Right hindlimb (tissue), 1 donor: ENCODE measurements around the gene FAM204A.

Experiments used
- DNase-seq: peaks from one replicate; pipeline ENCODE4 v3.0.0-alpha.2; 2018

FAM204A gene

DNA sequence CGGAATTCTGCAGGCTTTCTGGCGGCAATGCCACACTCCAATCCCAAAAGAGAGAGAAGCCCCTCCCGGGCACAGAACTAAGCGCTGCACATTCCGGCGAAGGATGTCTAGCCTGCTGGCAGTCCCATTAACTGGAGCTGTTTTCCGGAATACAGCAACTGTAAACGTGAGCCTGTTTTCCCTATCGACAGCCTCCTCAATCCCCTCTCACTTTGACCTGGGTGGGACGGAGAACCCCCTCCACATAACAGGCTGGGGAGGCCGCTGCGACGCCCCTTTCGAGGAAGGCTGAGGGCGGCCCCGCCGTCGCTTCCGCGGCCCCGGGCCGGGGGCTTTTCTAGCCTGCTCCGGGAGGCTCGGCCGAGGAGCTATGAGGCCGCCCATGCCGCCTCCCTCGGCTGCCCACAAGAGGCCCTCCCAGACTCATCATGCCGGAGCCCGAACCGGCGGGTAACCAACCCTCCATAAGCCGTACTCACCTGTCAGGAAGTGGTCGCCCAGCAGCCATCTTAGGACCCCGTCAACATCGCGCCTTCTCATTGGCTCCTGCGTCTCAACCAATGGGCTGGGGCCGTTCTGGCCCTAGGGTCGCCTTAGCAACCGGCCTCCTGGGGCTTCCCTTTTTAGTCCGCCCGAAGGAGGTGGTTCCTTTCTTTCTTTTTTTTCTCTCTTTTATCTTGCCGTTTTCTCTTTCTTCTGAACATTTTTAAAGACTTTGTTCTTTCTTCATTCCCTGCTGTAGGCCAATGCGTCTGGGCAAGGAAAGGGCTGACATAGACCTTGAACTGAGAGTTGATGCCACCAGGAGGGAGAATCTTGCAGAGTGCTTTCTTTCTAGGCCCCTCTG is at the start of gene FAM204A:
FAM204A (minus strand) TSS at position 534 of the 847 bp plus-strand sequence. CDS start 5,909 bp downstream, outside the sequence.
- peak; percentile 96 for DNase-seq

DNA sequence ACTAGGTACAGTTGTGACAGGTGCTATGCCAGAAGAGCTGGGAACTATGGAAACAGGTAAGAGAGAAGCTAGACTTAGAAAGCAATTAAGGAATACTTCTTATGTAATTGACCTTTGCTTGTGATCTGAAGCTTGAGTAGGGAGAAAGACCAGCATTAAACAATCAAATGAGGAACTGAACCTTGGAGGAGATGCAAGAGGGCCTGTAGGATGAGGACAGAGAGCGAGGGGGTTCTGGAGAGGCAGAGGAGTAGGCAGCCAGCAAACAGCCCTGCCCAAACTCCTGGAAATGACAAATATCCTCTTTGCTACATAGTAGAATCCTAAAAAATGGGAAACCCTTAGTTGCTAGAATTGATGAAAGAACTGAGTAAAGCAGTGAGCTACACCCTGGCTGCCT is 41.6 kb upstream of the FAM204A start:
- no peak for DNase-seq

DNA sequence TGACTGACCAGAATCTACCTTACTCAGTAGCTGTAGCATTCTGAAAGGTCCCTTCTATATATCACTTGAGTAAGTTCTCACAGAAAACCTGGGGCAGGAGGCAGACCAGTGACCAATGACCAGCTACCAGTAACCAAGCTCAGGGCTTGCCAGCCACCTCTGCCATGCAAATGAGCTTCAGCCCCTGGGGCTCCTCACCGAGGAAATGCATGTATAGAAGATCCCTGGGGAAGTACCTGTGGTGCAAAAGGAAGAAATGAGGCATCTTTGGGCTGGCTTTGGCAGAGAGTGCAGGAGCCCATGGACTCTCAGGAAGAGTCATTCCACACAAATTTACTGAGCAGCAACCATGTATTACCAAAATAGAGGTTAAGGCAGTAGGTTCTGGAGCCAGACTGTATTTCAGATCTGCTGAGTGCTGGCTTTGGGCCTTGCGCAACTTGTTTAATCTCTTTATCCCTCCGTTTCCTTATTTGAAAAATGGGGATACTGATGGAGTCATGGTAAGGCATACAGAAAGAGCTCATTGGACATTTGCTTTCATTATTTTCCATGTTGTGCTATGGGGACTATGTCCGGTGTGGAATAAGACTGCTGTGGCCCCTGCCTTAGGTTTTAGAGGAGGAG is 41.1 kb upstream of the FAM204A start:
- no peak for DNase-seq

DNA sequence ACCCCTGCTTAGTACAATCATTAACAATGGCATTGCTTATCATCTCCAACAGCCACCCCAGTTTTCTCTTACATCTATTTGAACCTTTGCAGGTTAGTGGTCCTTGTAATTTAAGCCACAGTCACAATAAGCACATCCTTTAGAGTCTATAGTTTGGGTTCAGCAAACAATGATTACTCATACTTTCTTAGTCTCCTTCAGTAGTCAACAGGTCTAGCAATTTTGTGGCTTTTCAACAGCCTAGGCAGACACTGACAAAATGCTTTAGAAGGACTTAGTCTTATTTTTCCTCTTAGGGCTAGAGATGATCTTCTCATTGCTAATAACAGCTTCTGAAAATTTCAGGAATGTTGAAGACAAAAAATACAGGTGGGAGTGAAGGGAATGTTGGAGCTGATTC is 32.3 kb upstream of the FAM204A start:
- DNase-seq = no peak

DNA sequence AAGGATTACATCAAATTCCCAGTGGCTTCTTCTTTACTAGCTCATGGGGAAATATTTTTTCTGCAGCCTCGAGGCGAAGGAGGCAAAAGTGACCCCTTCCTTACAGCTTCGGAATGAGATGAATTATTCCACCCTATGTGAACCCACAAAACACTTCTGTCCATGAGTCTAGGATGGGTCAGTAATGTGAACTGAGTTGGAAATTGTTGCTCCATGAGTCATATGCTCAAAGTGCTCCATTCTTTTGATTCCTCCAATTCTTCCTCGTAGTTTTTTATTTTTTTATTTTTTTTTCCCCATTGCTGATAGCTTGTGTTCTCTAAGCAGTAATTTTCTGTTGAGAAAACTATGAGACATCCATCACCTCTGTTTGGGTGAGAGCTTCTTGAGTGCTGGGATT is 31.7 kb upstream of the FAM204A start:
- DNase-seq = no peak

DNA sequence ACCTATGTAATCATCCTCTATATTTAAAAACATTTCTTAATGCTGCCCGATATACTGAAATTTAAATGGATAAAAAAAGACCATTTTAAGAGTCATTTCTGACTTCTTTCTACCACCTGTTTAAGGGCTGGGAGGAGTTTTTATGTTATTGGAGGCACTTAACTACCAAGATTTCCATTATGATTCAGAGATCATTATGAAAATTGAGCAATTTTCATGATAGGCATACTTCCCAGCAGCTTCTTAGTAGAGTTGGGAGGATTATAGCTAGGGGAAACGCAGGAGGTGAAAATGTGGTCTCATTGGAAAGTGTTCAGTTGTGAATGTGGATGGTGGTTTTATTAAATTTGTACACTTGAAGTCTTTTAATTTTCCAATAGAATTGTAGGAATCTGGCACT is 28.4 kb upstream of the FAM204A start:
- DNase-seq = no peak

DNA sequence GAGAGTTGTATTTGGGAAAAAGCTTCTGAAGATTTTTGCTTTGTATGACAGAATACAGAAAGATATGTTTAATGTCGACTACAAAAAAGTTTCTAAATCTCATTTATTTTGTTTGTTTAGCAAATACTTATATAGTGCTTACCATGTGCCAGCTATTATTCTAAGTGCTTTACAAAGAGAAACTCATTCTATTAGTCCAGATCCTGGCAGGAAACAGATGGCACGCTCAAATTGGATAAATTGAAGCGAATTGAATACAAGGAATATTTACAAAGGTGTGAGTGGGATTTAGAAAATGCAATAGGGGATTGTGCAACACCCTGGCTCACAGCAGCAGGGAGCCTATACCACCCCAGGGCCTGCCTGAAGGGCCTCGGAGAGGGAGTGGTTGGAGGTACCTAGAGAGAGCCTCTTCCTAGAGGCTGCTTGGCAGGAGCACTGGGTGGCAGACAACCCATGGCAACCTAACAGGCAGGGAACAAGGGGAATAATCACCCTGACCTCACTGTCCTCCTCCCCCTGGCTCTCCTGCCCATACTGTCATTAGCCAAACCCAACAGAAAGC is 27.6 kb upstream of the FAM204A start:
- no peak for DNase-seq

DNA sequence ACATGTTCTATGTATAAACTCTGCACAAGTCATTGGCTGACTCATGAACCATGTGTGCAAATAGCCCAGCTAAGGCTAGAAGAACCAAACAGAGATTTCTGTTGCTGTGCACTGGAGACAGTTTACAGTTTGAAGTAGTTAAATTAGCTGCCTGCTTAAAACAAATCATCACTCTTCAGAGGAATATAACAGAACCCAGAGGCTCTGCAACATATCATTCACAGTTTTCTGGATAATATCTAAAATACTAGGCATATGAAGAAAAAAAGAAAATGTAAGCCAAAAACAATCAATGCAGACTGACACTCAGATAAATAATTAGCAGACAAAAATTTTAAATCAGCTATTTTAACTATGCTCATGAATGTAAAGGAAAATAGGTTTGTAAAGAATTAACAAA is 23.6 kb upstream of the FAM204A start:
- no peak for DNase-seq

DNA sequence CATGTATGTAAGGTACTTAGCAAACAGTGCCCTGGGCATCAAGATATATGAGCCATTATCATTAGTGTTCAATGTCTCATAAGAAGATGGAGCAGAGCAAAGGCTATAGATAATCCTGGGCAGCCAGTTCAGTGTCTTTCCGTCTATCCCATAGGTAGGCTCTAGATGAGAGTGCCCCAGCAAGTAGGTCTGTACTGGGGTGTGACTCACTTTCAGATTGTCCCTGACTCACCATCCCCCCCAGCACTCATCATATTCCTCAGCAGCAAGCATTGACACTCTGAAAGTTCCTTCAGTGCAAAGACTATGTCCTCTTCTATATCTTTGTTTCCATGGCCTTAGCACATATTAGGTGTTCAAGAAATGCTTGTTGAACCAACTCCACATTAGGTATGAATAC is 20.0 kb upstream of the FAM204A start:
- DNase-seq = no peak

DNA sequence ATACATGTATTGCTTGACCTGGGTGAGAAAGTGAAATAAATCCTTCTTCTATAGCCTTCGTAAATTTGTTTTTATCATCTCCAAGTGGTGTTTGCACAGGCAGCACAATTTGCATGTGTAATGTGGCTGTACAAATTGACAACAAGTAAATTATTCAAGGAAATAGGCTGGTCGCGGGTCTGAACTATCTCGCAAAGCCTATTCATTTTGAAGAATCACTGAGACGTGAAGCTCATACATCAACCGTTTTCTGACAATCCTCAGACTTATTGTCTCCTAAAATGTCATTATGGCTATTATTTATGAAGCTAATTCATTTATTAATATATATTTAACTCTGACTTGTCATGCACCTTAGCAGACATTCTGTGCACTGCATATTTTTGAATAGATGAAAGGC is 16.2 kb upstream of the FAM204A start:
- DNase-seq = no peak

DNA sequence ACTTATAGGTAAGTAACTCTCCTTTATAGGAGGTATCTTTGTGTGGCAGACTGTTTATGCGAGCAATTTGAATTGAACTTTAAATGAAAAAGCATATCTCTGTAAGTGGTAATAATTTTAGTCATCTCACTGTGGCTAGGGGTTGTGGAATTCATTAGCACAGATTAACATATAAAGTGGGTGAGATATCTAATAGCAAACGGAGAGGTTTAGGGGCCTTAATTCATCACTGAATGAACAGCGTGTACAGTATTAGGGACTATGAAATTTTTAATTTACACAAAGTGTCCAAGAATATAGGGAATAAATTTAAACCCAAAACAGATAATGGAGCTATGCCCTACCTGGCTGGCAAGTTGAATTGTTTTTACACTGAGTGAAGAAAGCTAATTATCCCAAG is 15.7 kb upstream of the FAM204A start:
- no peak for DNase-seq

DNA sequence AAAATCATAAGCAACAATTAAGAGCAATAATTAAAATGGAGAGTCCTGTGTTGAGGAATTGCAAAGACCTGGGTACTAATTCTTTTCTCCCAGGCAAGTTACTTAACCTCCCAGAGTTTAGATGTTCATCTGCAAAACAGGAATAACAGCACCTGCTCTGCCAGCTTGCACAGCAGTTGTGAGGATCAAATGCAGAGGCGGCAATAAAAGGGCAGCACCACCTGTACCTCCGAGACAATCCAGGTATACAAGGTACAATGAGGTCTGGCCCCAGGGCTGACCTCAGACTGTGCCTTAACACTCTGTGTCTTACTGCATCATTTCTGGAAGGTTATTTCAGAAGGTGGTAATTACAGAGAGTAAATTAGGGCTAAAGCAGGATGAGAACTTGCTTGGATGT is 14.5 kb upstream of the FAM204A start:
- no peak for DNase-seq

DNA sequence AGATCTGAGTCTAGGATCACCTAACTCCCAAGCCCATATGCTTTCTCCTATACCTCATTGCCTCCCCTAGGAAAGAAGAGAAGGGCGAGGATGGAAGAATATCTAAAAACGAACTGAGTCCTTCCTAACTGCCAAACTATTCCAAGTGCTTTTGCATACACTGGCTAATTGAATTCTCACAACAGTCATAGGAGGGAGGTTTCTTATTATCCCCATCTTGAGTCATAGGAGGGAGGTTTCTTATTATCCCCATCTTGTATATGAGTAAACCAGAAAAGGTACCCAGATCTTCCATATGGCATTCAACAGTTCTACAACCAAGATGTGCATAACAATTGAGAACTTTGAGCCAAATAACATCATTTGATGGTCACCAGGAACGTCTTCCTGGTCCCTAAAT is 13.1 kb upstream of the FAM204A start:
- no peak for DNase-seq

DNA sequence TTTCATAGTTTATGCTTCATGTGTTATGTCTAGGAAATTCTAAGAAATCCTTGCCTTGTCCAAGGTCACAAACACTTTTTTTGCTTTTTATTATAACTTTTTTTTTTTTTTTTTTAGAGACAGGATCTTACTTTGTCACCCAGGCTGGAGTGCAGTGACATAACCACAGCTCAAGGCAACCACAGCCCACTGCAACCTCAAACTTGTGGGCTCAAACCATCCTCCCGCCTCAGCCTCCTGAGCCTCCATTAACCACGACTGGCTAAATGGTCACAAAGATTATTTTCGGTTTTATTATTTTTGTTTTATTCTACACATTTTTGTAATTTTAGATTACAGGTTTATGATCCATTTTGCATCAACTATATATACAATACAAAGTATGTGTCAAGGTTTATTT is 7.1 kb upstream of the FAM204A start:
- no peak for DNase-seq

DNA sequence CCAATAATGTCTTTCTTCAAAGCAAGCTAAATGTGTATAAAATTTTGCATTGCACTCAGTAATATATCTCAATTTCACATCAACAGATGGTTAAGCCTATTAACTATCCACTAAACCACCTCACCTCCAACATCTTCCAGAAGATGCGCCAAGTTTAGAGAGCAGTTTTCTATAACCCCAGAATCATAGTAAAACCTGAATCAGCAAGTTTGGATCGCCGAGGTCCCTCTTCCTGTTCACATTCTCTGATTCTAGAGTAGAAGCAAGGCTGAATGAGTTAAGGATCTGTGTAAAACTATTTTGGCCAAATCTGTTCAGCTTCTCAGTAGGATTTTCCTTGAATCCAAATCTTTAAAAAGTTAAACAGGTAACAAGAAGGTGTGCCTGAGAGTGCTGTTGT is 1.4 kb upstream of the FAM204A start:
- no peak for DNase-seq

DNA sequence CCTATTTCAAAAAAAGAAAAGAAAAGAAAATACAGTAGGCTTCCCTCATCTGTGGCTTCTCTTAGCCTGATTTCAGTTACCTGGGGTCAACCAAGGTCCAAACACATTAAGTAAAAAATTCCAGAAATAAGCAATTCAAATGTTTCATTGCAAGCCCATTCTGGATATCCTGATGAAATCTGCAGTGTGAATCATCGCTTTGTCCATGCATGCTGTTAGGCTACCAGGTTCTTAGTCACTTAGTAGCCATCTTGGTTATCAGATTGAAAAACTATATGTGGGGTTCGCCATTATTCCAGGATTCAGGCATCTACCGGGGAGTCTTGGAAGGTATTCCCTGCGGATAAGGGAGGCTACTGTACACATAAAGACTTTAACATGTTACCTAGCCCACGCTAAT is 991 bp upstream of the FAM204A start:
- no peak for DNase-seq

DNA sequence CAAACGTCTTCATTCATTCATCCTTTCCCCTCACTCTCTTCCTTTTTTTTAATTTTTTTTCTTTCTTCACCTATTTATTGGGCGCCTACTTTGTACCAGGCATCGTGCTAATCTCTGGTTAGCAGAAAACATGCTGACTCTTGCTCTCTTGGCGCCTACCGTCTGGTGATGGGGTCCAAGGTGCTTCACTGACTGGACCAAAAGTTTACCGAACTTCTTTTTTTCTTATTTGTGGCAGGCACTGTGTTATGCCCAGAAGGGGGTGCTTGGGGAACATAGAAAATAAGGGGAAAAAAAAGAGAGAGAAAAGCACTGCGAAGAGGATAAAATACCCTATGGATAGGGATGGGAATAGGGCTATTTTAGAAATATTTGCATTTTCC is 505 bp upstream of the FAM204A start:
- no peak for DNase-seq

DNA sequence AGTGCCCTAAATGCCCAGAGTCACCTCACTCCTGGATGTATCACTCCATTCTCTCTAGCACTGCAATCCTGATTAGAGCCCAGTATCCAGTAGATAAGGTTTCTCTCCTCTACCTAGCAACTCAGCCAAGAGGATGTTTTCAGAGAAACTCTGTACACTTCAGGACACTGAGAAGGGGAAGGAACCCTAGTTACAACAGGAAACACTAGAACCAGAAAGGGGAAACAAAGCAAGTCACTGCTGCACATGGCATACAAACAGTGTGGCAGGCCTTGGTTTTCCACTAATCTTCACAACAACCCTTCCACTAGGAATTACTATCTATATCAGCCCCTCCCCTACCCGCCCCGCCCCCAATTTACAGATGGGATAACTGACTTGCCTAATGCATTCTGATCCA is 1.6 kb downstream of the FAM204A start:
- DNase-seq = no peak

DNA sequence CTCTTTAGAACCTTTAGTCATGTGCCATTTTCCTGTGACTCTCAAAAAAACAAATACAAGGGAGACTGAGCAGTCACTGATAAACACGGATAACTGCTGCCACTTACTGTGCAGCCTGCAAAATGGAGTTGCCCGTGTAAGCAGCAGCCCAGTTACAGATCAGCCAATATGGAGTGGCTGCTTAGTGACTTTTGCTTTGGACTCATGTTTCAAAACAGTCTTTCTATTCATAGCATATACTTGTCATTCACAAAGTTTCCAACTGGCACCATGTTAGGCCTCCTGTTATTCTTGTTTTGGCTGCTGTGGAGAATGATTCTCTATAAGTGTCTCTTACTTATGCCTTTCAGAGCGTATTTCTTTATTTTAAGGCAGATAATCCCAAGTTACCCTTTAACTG is 3.0 kb downstream of the FAM204A start:
- DNase-seq = no peak

DNA sequence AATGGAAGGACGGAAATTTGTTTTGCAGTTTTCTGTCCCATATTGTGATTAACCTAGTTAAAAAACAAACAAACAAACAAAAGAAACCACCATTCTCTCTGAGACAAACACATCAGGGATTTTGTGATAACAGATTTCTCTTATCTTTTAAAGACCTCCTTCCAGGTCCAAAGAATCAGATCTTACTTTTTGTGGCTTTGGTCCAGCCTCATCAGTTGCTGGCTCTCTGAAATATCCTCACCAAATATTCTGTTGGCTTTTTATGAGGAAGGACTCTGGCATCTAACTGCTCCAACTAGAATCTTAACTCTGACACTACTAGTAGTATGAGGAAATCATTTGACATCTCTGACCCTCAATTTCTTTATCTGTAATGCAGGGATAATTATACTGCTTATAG is 4.8 kb downstream of the FAM204A start:
- no peak for DNase-seq

DNA sequence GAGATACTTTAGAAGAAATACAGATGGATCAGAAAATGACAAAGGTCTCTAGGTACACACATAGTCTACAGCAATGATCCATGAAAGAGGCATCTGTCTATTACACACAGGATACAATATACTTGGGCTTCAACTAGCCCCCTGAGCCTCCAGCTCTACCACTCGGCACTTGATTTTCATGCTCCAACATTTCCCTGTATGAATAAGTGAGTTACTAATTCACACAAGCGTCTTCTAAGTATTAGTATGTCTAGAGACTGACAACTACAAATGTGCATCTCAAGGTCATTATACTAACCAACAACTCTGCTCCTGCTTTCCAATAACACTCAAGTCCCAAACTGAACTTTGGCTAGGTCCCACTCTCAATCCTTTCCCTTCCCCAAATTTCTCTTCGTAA is 8.3 kb downstream of the FAM204A start:
- DNase-seq = no peak

DNA sequence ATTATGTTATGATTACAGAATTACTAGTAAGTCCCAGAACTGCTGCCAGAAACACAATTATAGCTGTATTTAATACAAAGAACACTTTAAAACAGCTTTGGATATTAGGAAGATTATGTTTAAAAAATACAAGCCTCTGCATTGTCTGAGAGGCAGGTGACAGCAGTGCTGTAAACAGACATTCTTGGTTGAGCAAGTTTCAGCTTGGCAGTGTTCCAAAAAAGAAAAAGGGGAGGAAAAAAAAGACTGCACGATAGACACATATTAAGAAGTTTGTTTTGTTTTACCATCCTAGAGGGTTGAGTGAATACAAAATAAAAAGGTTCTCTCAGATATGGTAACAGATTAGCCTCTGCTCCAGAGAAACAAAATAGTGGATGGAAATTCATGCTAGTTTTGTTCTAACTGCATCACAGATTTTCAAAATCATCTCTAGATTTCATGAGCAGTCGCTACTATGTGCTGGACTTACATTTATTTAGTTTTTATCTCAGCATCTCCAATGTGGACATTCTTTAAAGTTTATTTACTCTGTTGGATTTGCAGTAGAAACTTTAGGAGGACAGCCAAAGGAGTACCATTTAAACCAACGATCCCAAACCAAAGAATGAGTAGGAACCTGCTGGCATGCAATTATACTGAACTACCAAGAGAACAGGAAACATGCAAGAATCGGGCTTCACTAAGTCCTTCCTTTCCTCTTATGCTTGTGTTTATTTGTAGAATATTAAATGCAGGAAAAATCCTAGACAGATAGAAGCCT is 9.0 kb downstream of the FAM204A start:
- DNase-seq = no peak

DNA sequence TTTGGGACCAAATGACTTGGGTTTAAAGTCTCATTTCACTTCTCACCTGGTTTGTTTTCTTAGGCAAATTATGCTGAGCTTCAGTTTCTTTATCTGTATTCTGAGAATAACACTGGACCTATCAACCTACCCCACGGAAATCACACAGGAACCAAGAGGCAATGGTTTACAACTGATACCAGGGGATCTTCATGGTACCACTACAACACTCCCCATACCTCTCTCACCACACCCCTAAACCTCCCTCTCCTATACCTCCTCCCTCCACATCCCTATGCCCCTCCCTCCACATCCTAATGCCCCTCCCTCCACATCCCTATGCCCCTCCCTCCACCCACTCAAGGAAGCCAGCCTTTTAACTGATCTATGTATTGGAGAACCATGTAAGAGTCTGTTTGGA is 9.9 kb downstream of the FAM204A start:
- no peak for DNase-seq
